ENCODE results near the gene VPS9D1.
A peak's percentile ranks its signal among the peaks of the same experiment; 100 is the strongest.

Gene VPS9D1, protein sequence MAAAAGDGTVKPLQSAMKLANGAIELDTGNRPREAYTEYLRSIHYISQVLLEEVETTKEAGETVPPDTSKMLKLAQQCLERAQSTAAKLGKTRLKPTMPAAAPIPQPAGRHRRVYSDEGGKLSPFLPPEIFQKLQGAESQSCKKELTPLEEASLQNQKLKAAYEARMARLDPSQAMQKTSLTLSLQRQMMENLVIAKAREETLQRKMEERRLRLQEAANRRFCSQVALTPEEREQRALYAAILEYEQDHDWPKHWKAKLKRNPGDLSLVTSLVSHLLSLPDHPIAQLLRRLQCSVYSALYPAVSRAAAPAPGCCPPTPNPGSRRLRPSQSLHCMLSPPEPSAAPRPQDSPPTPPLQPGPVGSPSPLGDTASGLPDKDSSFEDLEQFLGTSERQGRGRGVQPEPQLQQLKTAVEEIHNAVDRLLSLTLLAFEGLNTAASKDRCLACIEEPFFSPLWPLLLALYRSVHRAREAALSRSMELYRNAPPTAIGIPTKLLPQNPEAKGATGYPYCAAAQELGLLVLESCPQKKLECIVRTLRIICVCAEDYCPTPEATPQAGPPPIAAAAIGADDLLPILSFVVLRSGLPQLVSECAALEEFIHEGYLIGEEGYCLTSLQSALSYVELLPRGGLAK

DNA sequence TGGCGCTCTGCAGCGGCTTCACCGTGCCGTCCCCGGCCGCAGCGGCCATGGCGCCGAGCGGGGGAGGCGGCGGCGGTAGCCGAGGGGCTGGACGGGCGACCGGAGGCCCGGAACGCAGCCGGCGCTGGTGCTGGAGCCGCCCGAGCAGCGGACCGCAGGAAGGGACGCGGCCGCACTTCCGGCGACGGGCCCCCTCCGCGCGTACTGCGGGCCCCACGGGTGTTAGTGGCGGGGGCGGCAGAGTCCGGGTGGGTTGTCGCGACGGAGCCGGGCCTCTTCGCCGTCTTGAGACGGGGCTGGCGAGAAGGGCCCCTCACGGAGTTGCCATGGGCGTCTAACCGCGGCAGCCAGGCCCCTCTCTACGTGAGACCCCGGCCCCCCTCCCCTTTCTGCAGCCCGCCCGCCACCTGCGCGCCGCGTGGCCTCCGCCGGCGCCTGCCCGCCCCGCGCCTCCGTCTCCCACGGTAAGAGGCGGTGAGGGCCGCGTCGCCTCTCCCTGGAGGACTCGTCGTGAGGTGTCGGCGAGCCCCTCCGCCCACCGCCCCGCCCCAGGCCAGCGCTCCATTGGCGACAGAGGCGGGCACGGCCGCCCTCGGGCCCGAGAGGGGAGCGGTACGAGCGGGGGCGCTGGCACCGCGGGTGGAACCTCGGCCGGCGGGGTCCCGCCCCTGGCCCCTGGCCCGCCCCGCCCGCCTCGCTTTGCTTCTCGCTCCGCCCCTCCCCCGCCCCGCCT, at the start of gene VPS9D1, which contains the start of gene ZNF276:
Gene VPS9D1 (minus strand): TSS at position 86 of the 733 bp plus-strand sequence. CDS start 37 bp downstream, at position 49.
Gene ZNF276 (plus strand): TSS at position 725 of the 733 bp plus-strand sequence. CDS start 104 bp downstream, outside the sequence.
- DNase-seq = peak; percentile 81

GRCh38 chr16:89770367-89770766, 49.7 kb upstream of the VPS9D1 start:
- DNase-seq = no peak

DNA sequence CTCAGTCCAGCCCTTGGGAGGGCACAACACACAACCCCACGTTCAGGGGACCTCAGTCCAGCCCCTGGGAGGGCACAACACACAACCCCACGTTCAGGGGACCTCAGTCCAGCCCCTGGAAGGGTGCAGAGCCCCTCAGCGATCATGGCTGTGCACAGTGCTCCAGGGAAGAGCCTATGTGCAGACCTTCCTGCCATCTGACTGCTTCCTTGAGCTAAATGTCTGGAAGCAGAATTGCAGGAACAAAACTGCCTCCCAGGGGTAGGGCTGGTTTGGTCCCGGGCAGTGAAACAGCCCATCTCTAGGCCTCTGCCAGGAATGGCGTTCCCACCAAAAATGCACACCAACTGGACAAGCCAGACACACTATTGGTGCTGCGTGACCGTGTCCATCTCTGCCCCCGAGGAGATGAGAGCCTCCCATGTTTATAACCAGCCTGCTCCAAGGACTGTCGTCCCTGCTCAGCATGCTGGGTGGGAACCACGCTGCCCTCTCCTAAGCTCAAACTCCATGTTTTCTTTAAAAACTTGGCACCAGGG, 44.7 kb upstream of the VPS9D1 start:
- DNase-seq = no peak

DNA sequence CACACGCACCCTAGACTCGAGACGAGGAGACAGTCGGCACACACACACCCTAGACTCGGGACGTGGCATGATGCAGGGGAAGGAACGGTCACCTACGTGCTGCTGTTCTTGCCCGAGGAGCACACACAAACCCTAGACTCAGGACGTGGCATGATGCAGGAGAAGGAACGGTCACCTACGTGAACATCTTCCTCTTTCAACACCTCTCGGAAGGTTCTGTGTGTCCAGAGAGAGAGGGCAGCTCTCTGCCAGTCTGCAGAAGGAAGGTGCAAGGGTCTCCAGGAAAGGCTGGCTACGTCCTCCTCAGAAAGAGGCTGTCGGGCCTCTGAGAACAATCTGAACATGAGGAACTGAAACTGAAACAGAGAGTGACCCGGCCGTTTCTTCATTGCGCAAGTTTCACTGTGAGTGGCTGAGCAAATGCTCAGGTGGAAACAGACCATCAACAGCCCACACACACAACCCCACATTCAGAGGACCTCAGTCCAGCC, 44.1 kb upstream of the VPS9D1 start:
- DNase-seq = no peak

- no peak for DNase-seq
These were observed 40.7 kb upstream of the VPS9D1 start for GRCh38 chr16:89761304-89761922.

DNA sequence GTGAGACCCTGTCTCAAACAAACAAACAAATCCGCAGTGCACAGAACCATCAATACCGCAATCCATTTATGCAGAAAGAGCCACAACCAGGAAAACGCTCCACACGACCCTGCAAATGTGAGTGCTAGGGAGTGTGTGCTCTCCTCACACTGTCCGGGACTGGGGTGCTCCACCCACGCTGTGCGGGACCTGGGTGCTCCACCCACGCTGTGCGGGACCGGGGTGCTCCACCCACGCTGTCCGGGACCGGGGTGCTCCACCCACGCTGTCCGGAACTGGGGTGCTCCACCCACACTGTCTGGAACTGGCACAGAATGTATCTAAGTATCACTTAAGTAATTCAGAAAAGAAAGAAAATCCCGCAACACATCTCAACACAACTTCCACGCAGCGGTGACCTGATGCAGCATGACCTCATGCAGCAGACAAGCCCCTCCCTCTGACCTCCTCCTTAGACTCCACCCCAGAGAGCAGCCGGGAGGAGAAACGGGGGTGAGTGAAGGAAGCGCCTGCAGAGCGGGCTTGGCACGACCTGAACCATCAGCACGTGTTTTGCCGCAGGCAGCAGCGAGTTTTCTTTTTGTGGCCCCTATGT, 39.1 kb upstream of the VPS9D1 start:
- DNase-seq = peak; percentile 39

DNA sequence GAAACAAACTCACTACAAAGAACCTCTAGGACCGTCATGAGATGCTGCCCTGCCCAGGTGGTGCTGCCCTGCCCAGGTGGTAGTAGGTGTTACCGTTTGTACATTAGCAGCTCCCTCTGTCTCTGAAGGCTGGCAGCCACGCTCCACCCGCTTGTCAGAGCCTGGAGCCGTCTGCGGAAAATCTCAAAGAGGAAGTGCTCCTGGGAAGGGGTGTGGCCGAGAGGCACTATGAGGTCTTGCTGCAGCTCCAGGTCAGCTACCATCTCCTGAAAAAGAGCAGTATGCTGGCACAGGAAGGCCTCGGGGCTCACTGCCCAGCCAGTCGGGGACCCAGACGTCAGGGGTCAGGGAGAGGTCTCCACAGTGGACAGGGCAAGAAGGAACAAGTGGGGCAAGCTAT, 28.9 kb upstream of the VPS9D1 start:
- no peak for DNase-seq

DNA sequence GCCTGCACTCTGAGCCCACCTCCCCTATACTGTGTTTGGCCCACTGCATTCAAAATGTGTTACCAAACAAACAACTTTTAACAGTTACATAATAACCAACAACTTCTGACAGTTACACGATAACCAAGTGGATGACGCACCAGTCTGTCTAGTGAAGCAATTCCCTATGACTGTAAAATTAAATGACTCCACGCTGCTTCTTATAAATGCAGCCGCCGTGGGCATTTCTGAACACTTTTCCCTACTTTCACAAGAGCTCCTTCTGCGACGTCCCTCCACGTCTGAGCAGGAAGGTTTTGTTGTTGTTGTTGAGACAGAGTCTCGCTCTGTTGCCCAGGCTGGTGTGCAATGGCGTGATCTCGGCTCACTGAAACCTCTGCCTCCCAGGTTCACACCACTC, 28.2 kb upstream of the VPS9D1 start:
- no peak for DNase-seq

GRCh38 chr16:89748076-89748475, 27.4 kb upstream of the VPS9D1 start:
- no peak for DNase-seq

DNA sequence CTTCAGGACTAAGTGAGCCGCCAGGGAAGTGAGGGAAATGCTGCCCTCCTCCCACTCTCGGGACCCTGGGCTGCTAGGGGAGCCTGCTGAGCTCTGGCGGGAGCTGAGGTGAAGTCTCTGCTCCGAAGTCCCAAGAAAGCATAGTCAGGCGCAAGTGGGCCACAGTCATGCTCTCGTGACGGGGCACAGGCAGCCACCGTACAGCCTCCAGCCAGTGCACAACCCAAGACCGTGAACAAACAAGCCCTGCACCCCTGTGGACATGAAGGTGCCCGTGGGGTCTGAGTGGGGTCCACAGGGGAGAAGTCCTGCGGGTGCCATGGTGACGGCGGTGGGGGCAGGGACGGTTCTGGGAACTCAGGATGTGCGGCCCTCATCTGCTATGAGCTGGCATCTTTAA, 25.3 kb upstream of the VPS9D1 start:
- no peak for DNase-seq

DNA sequence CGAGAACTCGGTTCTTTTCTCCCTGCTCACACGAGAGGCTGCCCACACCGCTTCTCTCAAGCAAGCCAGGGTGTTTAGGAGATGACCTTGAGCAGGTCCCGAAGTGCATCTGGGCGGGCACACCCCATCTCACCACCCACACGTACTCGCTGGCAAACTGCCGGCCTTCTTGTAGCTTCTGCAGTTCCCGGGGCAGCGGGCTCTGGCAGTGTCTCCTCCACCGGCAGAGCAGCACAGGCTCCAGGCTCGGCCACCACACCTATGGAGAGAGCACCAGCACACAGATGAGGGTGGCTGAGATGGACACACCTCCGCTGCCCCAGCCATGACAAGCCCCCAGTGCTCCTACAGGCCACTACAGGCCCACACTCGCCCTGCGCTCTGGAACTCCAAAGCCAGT, 24.1 kb upstream of the VPS9D1 start:
- no peak for DNase-seq

DNA sequence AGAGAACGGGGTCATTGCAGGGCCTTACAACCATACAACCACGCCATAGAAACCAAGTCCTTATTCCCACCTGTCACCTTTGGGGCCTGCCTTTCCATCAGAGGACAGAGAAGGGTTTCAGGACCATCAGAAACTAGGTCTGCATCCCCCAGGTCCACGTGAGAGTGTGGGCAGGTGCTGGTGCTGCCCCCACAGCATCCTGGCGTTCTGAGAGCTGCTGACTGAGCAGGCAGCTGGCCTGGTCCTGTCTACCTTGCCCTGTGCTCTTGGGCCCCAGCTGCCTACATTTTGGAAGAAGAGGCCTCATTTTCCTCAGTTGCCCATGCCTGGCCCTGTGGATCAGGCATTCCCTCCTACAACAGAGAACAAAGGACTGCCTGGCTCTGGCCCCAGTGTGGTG, 22.2 kb upstream of the VPS9D1 start:
- no peak for DNase-seq

GRCh38 chr16:89741342-89742014, 20.8 kb upstream of the VPS9D1 start:
- no peak for DNase-seq

DNA sequence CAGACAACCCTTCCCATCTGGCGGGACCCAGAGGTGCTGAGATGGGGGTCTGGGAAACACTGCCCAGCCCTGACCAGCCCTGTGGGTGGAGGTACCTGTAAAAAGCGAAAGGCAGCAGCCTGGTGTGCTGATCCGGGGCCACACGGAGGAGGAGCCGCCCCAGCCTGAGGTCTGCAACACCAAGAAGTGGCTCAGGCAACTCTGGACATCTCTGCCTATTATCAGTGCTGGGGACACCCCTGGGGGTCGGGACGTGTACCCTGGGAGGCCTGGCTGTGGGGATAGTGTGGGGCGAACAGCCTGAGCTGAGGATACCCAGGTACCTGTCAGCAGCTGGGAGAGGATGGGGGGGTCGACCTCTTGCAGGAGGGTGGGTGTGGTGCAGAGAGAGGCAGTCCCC, 18.7 kb upstream of the VPS9D1 start:
- no peak for DNase-seq

- DNase-seq = no peak
These were observed 18.0 kb upstream of the VPS9D1 start for GRCh38 chr16:89738538-89739317.

- no peak for DNase-seq
These were observed 17.3 kb upstream of the VPS9D1 start for GRCh38 chr16:89738072-89738377.

GRCh38 chr16:89737341-89738071, 16.8 kb upstream of the VPS9D1 start:
- peak; percentile 20 for DNase-seq

DNA sequence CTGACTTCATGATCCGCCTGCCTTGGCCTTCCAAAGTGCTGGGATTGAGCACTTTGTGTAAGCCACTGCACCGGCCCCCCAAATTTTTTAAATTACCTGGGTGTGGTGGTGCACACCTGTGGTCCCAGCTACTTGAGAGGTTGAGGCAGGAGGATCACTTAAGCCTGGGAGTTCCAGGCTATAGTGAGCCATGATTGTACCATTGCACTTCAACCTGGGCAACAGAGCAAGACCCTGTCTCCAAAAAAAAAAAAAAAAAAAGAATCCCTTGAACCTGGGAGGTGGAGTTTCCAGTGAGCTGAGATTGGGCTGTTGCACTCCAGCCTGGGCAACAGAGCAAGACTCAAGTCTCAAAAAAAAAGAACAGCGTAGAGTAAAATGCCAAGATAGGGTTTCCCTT, 15.9 kb upstream of the VPS9D1 start:
- no peak for DNase-seq

GRCh38 chr16:89733792-89734191, 13.1 kb upstream of the VPS9D1 start:
- DNase-seq = no peak

- DNase-seq = no peak
These were observed 12.6 kb upstream of the VPS9D1 start for GRCh38 chr16:89733322-89733721.

DNA sequence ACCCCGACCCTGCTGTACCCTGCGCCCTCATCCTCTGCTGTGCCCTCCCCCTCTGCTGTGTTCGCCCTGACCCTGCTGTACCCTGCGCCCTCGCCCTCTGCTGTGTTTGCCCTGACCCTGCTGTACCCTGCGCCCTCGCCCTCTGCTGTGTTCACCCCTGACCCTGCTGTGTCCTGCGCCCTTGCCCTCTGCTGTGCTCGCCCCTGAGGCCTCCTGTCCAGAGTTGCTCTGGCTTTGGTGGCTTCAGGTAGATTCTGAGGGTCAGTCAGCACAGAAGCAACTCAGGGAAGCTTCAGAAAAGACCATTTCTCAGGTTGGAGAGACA, 12.2 kb upstream of the VPS9D1 start:
- DNase-seq = no peak

Data from stimulated activated naive CD4-positive, alpha-beta T cell treated with Interleukin-2 at 50 U/mL for 16 hours (primary cell).